Aorta (tissue), 5 donors: ENCODE data around the gene IL31RA. TPM values are rescaled to one million over a fixed set of nuclear protein-coding genes. Genes with fewer than 3 reads are reported as not detected.
"Not testable (repeated sequence)": the region's sequence is repeated elsewhere in the genome, so short reads cannot be mapped to it uniquely, and the experiment has no call there.

ENCODE experiments used
- ATAC-seq: fragments of 200-7000 bp; cut with Tn5 transposase; one replicate; pipeline ENCODE4 v1.9.1; 2022; ENCODE audit warnings: moderate library complexity; ENCODE audit not compliant: low FRiP score
- DNase-seq, 2 donors: peaks; one replicate each; pipeline ENCODE4 v3.0.0-alpha.2; 2020
- H3K27ac ChIP-seq, 2 donors: one replicate each; pipeline ENCODE4 v1.5.1; 2013; ENCODE audit warnings: low read length in 2 of 2, mild to moderate bottlenecking in 2 of 2, moderate library complexity in 2 of 2, control low read depth in 1 of 2, inconsistent platforms in 1 of 2, low read depth in 1 of 2
- H3K27me3 ChIP-seq, 2 donors: one replicate each; pipeline ENCODE4 v1.6.1; 2013; ENCODE audit warnings: control low read depth in 1 of 2, low read length in 1 of 2, mild to moderate bottlenecking in 1 of 2, moderate library complexity in 1 of 2; ENCODE audit not compliant: insufficient read depth in 2 of 2, control insufficient read depth in 1 of 2
- H3K36me3 ChIP-seq, 2 donors: one replicate each; pipeline ENCODE4 v1.6.1; 2013; ENCODE audit warnings: control low read depth in 1 of 2, low read length in 1 of 2, mild to moderate bottlenecking in 1 of 2; ENCODE audit not compliant: insufficient read depth in 2 of 2, control insufficient read depth in 1 of 2
- H3K4me1 ChIP-seq, 2 donors: one replicate each; pipeline ENCODE4 v1.6.1; 2013; ENCODE audit warnings: low read length in 2 of 2, control low read depth in 1 of 2, mild to moderate bottlenecking in 1 of 2, moderate library complexity in 1 of 2; ENCODE audit not compliant: insufficient read depth in 2 of 2, control insufficient read depth in 1 of 2
- H3K4me3 ChIP-seq, 2 donors: one replicate each; pipeline ENCODE4 v1.5.1; 2013; ENCODE audit warnings: low read length in 2 of 2, control low read depth in 1 of 2, mild to moderate bottlenecking in 1 of 2
- H3K9me3 ChIP-seq: one replicate; pipeline ENCODE4 v1.6.1; 2013; ENCODE audit warnings: mild to moderate bottlenecking, low read length; ENCODE audit not compliant: control insufficient read depth
- WGBS, 2 donors: extraction: QIAGEN DNeasy Blood & Tissue Kit; methylation state at CpG; one replicate each; pipeline ENCODE4 v1.1.7; 2013; 5-methylcytosine and 5-hydroxymethylcytosine counted together
- intact Hi-C, 2 donors: fragments of 100-400 bp; cut with DNase I; formaldehyde crosslinking; loops; one replicate each; pipeline versions ENCODE4 v1.14.2 to v1.15.0; 2022
- polyA plus RNA-seq, 2 donors: library from polyadenylated mRNA; stranded (reverse); fragments of 200-250 nt; gene quantifications; one replicate each; pipeline ENCODE4 v1.2.3, GENCODE V29; 2013
- total RNA-seq, 2 donors: library from RNA; stranded (reverse); fragmentation: NEBNext Ultra II Directional; extraction: Animal tissue kit (Norgen Biotek cat#: 25700); gene quantifications; one replicate each; pipeline ENCODE4 v1.2.1, GENCODE V29; 2021
- donor health status: healthy with polysubstance abuse.
- donor health status: Bipolar disorder and iron deficiency.
- donor health status: DM: no; HTN: no; CAD: no.
- donor health status: DM: no; HTN: no; CAD: no.
- donor health status: DM: yes; HTN: yes; CAD: no.

Gene IL31RA
- total and polyA plus RNA-seq, 4 donors = 0.36 to 3.7 (median 1.8) TPM

GRCh38 chr5:55929020-55929799, 78.1 kb downstream of the IL31RA start:
- Histone ChIP-seq H3K27me3 (no peaks in the 10 kb centered on the region), H3K27ac (no peak overlapping the region), H3K4me1 (no peaks in the 10 kb centered on the region), H3K9me3 (no peaks in the 10 kb centered on the region), H3K36me3 (no peaks in the 10 kb centered on the region), H3K4me3 (no peak overlapping the region)
- 90 to 93% methylated on average over 12 of the region's 12 CpGs for WGBS, 2 donors
- DNase-seq (no peak), ATAC-seq (no peak)
- intact Hi-C loops = no loop called here

DNA sequence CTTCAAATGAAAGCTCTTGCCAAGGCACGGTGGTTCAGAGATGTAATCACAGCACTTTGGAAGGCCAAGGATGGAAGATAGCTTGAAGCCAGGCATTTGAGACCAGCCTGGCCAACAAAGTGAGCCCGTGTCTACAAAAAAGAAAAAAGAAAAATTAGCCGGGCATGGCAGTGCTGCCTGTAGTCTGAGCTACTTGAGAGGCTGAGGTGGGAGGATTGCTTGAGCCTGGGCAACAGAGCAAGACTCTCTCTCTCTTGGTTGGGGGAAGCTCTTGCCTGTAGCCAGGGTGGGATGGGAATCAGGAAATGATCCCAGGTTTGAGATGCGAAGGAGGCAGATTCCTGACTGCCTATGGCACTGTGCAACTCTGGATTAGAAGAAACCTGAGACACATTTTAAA, 81.5 kb downstream of the IL31RA start:
- Histone ChIP-seq H3K4me1 (no peaks in the 10 kb centered on the region), H3K27me3 (no peaks in the 10 kb centered on the region), H3K36me3 (no peaks in the 10 kb centered on the region), H3K27ac (no peak overlapping the region), H3K9me3 (no peaks in the 10 kb centered on the region), H3K4me3 (no peak overlapping the region)
- DNase-seq (no peak), ATAC-seq (no peak)
- 48 to 58% methylated on average over 4 of the region's 4 CpGs for WGBS, 2 donors
- intact Hi-C loops = no loop called here

- Histone ChIP-seq H3K27ac (no peak overlapping the region), H3K27me3 (no peaks in the 10 kb centered on the region), H3K9me3 (no peaks in the 10 kb centered on the region), H3K36me3 (no peaks in the 10 kb centered on the region), H3K4me3 (no peak overlapping the region), H3K4me1 (no peaks in the 10 kb centered on the region)
- DNase-seq (no peak), ATAC-seq (peak; percentile 36)
- intact Hi-C loops = no loop called here
- 84 to 89% methylated on average over 14 of the region's 14 CpGs for WGBS, 2 donors
Observed at GRCh38 chr5:55933377-55934114, 82.4 kb downstream of the IL31RA start.

- no peaks in the 10 kb centered on the region for H3K4me1 ChIP-seq
Observed at GRCh38 chr5:55934115-55934613, 83.0 kb downstream of the IL31RA start.

DNA sequence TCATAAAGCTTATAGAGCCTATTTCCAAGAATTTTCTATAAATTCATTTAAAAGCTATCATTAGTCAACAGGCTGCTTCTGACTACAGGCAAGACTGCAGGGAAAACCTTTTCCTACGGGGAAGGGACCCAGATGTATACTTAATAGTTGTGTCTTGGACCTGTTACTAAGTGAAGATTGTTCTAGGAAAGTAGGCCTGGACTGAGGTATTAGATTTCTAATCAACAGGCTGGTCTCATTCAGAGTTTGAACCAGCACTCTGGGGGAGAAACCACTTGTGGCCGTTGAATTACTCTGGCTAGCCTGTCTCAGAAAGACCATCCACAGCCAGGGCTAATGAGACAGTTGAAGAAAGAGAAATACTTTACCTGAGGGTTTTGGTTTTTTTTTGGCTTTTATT, 83.6 kb downstream of the IL31RA start:
- peaks cover 0 to 3% of the 10 kb centered on the region in 2 donors for H3K36me3 ChIP-seq
- intact Hi-C loops = loop anchor here in 1 of 2 donors (5.0 kb wide), 1 partner anchor 268 kb away; no protein-coding TSS in a partner anchor
- H3K9me3 ChIP-seq = no peaks in the 10 kb centered on the region
- no peak overlapping the region for H3K4me3 ChIP-seq
- ATAC-seq (no peak), DNase-seq (no peak)
- 81 to 82% methylated on average over 2 of the region's 2 CpGs for WGBS, 2 donors
- no peaks in the 10 kb centered on the region for H3K27me3 ChIP-seq
- no peak overlapping the region for H3K27ac ChIP-seq
- no peaks in the 10 kb centered on the region for H3K4me1 ChIP-seq

More at GRCh38 chr5:55934115-55934613, 83.0 kb downstream of the IL31RA start:
- no peak for ATAC-seq
- DNase-seq = no peak
- Histone ChIP-seq H3K9me3 (no peaks in the 10 kb centered on the region), H3K27ac (no peak overlapping the region), H3K4me3 (no peak overlapping the region), H3K36me3 (no peaks in the 10 kb centered on the region), H3K27me3 (no peaks in the 10 kb centered on the region)
- 75 to 79% methylated on average over 9 of the region's 9 CpGs for WGBS, 2 donors
- intact Hi-C loops = no loop called here

GRCh38 chr5:55935371-55935770, 84.2 kb downstream of the IL31RA start:
- Histone ChIP-seq H3K4me1 (no peaks in the 10 kb centered on the region), H3K4me3 (no peak overlapping the region), H3K36me3 (peaks cover 0 to 3% of the 10 kb centered on the region in 2 donors), H3K27me3 (no peaks in the 10 kb centered on the region), H3K9me3 (no peaks in the 10 kb centered on the region), H3K27ac (no peak overlapping the region)
- ATAC-seq = no peak
- DNase-seq = no peak
- WGBS, 2 donors = 74 to 85% methylated on average over 6 of the region's 6 CpGs
- intact Hi-C loops = loop anchor here in 1 of 2 donors (5.0 kb wide), 1 partner anchor 267 kb away; no protein-coding TSS in a partner anchor

- Histone ChIP-seq H3K27me3 (no peaks in the 10 kb centered on the region), H3K9me3 (no peaks in the 10 kb centered on the region), H3K4me1 (no peaks in the 10 kb centered on the region), H3K27ac (no peak overlapping the region), H3K4me3 (no peak overlapping the region), H3K36me3 (peaks cover under 1 to 3% of the 10 kb centered on the region in 2 donors)
- DNase-seq (peak; percentile 87 to 92), ATAC-seq (peak; percentile 83)
- 27 to 29% methylated on average over 3 of the region's 3 CpGs for WGBS, 2 donors
- intact Hi-C loops = loop anchor here (2.0 to 5.0 kb wide), 2 partner anchors 265 to 266 kb away; no protein-coding TSS in a partner anchor
Observed at GRCh38 chr5:55936100-55936693, 85.0 kb downstream of the IL31RA start.

DNA sequence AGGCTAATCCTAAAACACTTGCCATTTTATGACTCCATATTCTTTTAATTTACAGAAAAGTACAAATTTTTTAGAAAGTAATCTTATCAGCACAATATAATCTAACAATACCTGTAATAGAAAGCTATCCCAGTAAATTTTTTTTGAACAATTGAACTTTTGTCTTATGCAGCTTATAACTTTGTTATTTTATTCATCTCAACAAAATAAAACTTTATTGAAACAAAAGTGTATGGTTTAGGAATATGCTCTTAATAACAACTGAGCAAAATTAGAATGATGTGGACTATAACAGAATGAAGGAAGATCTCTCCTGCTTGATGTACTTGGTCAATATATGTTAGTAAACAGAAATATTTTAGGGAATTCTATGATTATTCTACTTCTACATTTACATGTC, 86.4 kb downstream of the IL31RA start:
- H3K27ac ChIP-seq, H3K36me3 ChIP-seq, H3K4me1 ChIP-seq, ATAC-seq, H3K27me3 ChIP-seq, DNase-seq, H3K9me3 ChIP-seq, H3K4me3 ChIP-seq: not testable (repeated sequence)
- intact Hi-C loops = loop anchor here (2.0 to 5.0 kb wide), 2 partner anchors 263 to 265 kb away; no protein-coding TSS in a partner anchor
